DMS153 treated with DMSO at 0.1 percent for 48 hours (cell line): ENCODE results near the gene SWI5.

Experiments used
- DNase-seq: peaks from one replicate; lab custom pipeline; 2025; ENCODE audit not compliant: unreplicated experiment; lab: John Stamatoyannopoulos, UW

Gene SWI5

GRCh38 chr9:128251732-128252100, 24.4 kb upstream of the SWI5 start:
- DNase-seq, result no peak

- no peak for DNase-seq
These were observed 23.5 kb upstream of the SWI5 start for GRCh38 chr9:128252317-128253139.

- no peak for DNase-seq
These were observed 22.7 kb upstream of the SWI5 start for GRCh38 chr9:128253140-128253990.

GRCh38 chr9:128253991-128254346, 22.1 kb upstream of the SWI5 start:
- DNase-seq, result no peak

GRCh38 chr9:128254362-128254761, 21.7 kb upstream of the SWI5 start:
- DNase-seq, result no peak

GRCh38 chr9:128254855-128255759, 21.0 kb upstream of the SWI5 start:
- DNase-seq, result peak; percentile 10

GRCh38 chr9:128257086-128257825, 18.8 kb upstream of the SWI5 start:
- no peak for DNase-seq

- no peak for DNase-seq
These were observed 18.2 kb upstream of the SWI5 start for GRCh38 chr9:128257907-128258306.

- no peak for DNase-seq
These were observed 17.8 kb upstream of the SWI5 start for GRCh38 chr9:128258326-128258725.

- no peak for DNase-seq
These were observed 16.9 kb upstream of the SWI5 start for GRCh38 chr9:128259156-128259555.

GRCh38 chr9:128260340-128260739, 15.7 kb upstream of the SWI5 start:
- no peak for DNase-seq

- DNase-seq, result no peak
These were observed 13.4 kb upstream of the SWI5 start for GRCh38 chr9:128262687-128263086.

- DNase-seq, result no peak
These were observed 10.7 kb upstream of the SWI5 start for GRCh38 chr9:128265348-128265847.

GRCh38 chr9:128266868-128267590, 9.0 kb upstream of the SWI5 start:
- DNase-seq, result no peak

- no peak for DNase-seq
These were observed 5.0 kb upstream of the SWI5 start for GRCh38 chr9:128271112-128271511.

- DNase-seq, result no peak
These were observed 4.6 kb upstream of the SWI5 start for GRCh38 chr9:128271512-128271911.

- DNase-seq, result no peak
These were observed 1.8 kb upstream of the SWI5 start for GRCh38 chr9:128274245-128274644.

GRCh38 chr9:128275198-128276007, 673 bp upstream of the SWI5 start, which contains the start of gene GOLGA2:
Gene GOLGA2 (minus strand): TSS chr9:128276007. CDS start chr9:128275976, 31 bp downstream.
- DNase-seq, result no peak
